Measurements from ENCODE around the gene ZIC4.

Gene ZIC4

GRCh38 chr3:147390589-147391569 is 15.5 kb downstream of the ZIC4 start:
- no peak for DNase-seq (ENCODE audit: low spot score)

- DNase-seq (ENCODE audit: low spot score), result no peak
These were observed 16.6 kb downstream of the ZIC4 start for GRCh38 chr3:147389717-147390116.

- no peak for DNase-seq (ENCODE audit: low spot score)
These were observed 17.4 kb downstream of the ZIC4 start for GRCh38 chr3:147388700-147389580.

- DNase-seq (ENCODE audit: low spot score), result no peak
These were observed 18.3 kb downstream of the ZIC4 start for GRCh38 chr3:147387885-147388699.

- no peak for DNase-seq (ENCODE audit: low spot score)
These were observed 19.0 kb downstream of the ZIC4 start for GRCh38 chr3:147387291-147387884.

- no peak for DNase-seq (ENCODE audit: low spot score)
These were observed 21.0 kb downstream of the ZIC4 start for GRCh38 chr3:147385059-147386012.

GRCh38 chr3:147384210-147385058 is 21.9 kb downstream of the ZIC4 start:
- DNase-seq (ENCODE audit: low spot score), result no peak

- DNase-seq (ENCODE audit: low spot score), result no peak
These were observed 22.7 kb downstream of the ZIC4 start for GRCh38 chr3:147383617-147384016.

GRCh38 chr3:147381596-147381995 is 24.7 kb downstream of the ZIC4 start:
- DNase-seq (ENCODE audit: low spot score), result no peak

GRCh38 chr3:147380977-147381376 is 25.4 kb downstream of the ZIC4 start:
- no peak for DNase-seq (ENCODE audit: low spot score)

- DNase-seq (ENCODE audit: low spot score), result no peak
These were observed 25.9 kb downstream of the ZIC4 start for GRCh38 chr3:147380387-147380951.

GRCh38 chr3:147379651-147380050 is 26.7 kb downstream of the ZIC4 start:
- no peak for DNase-seq (ENCODE audit: low spot score)

GRCh38 chr3:147377412-147378367 is 28.7 kb downstream of the ZIC4 start:
- DNase-seq (ENCODE audit: low spot score), result no peak

- no peak for DNase-seq (ENCODE audit: low spot score)
These were observed 33.0 kb downstream of the ZIC4 start for GRCh38 chr3:147373301-147373700.

GRCh38 chr3:147372525-147373027 is 33.8 kb downstream of the ZIC4 start:
- DNase-seq (ENCODE audit: low spot score), result no peak

- no peak for DNase-seq (ENCODE audit: low spot score)
These were observed 34.5 kb downstream of the ZIC4 start for GRCh38 chr3:147371771-147372340.

GRCh38 chr3:147371140-147371539 is 35.2 kb downstream of the ZIC4 start:
- DNase-seq (ENCODE audit: low spot score), result no peak

All from CD4-positive, alpha-beta T cell treated with Interleukin-2 at 100 ng/mL for 4 hours (primary cell).